ENCODE measurements around the gene COL5A3.

DNA sequence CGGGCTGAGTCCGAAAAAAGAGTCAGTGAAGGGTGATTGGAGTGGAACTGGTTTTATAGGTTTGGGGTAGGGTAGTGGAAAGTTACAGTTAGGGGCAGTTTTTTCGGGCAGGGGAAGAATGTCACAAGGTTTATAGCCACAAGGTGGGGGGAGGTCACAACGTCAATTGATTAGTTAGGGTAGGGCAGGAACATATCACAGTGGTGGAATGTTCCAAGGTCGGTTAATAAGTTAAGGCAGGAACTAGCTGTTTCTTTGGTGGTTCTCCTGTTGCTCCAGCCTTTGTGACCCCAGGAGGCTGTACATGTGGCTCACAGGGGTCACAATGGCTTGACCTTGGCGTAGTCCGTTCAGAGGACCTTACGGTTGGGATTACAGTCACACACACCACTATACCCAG lies 23.3 kb upstream of the COL5A3 start:
- no peak for TF ChIP-seq CTCF (conservative IDR thresholded peaks at IDR 0.05; ENCODE audit: low read depth, low read length)
- no peak for TF ChIP-seq EZH2 (IDR thresholded peaks at IDR 0.05; ENCODE audit: low read length, unreplicated experiment)
- TF ChIP-seq EZH2phosphoT487 (IDR thresholded peaks at IDR 0.05; ENCODE audit: borderline replicate concordance, low read length): no peak
